Ascending aorta (tissue), 2 donors: ENCODE results near the gene POMC. TPM values are rescaled to one million over a fixed set of nuclear protein-coding genes. Genes with fewer than 3 reads are reported as not detected.
A peak's percentile ranks its signal among the peaks of the same experiment; 100 is the strongest.

ENCODE experiments used
- DNase-seq, 2 donors: peaks; one replicate each; pipeline ENCODE4 v3.0.0-alpha.2; 2019; ENCODE audit warnings: low spot score in 2 of 2
- H3K27ac ChIP-seq, 2 donors: fragments of 200-600 bp; sonication (generic); one replicate each; pipeline ENCODE4 v1.5.1; 2016 to 2017; ENCODE audit warnings: mild to moderate bottlenecking in 1 of 2
- H3K27me3 ChIP-seq: fragments of 200-600 bp; sonication (generic); one replicate; pipeline ENCODE4 v1.5.1; 2017
- H3K36me3 ChIP-seq, 2 donors: fragments of 200-600 bp; sonication (generic); one replicate each; pipeline ENCODE4 v1.5.1; 2016
- H3K4me1 ChIP-seq, 2 donors: fragments of 200-600 bp; sonication (generic); one replicate each; pipeline ENCODE4 v1.5.1; 2016 to 2017; ENCODE audit warnings: mild to moderate bottlenecking in 1 of 2
- H3K4me3 ChIP-seq, 2 donors: fragments of 200-600 bp; sonication (generic); one replicate each; pipeline ENCODE4 v1.5.1; 2016 to 2017; ENCODE audit warnings: mild to moderate bottlenecking in 1 of 2
- H3K9me3 ChIP-seq, 2 donors: fragments of 200-600 bp; sonication (generic); one replicate each; pipeline ENCODE4 v1.5.1; 2016
- CTCF ChIP-seq, 3 experiments: fragments of 200-600 bp in 2 of 3; fragments of 450-650 bp in 1 of 3; sonication (generic) in 2 of 3; IDR thresholded peaks; one replicate each; pipeline ENCODE4 v1.5.1; 2016 to 2019; ENCODE audit warnings: antibody characterized with exemption in 3 of 3, mild to moderate bottlenecking in 1 of 3, moderate library complexity in 1 of 3
- intact Hi-C: fragments of 100-400 bp; cut with DNase I; formaldehyde crosslinking; loops from one replicate; pipeline ENCODE4 v1.15.1; 2023
- total RNA-seq: library from RNA; depleted of rRNA; stranded (reverse); fragments of >200 nt; gene quantifications from one replicate; pipeline ENCODE4 v1.1.0, GENCODE V29; 2016

POMC gene
- total RNA-seq, 1 donor from 2014 or later = 18.6 TPM

- no peaks in the 10 kb centered on the region for H3K27me3 ChIP-seq
- H3K4me3 ChIP-seq = no peak overlapping the region
- TF ChIP-seq CTCF (IDR thresholded peaks at IDR 0.05) = no peak
- H3K36me3 ChIP-seq = no peaks in the 10 kb centered on the region
- no peaks in the 10 kb centered on the region for H3K4me1 ChIP-seq
- H3K9me3 ChIP-seq = no peaks in the 10 kb centered on the region
- intact Hi-C loops = no loop called here
- DNase-seq = no peak
- H3K27ac ChIP-seq = no peak overlapping the region
These were observed 38.7 kb upstream of the POMC start for GRCh38 chr2:25207078-25207545.

- H3K9me3 ChIP-seq = no peaks in the 10 kb centered on the region
- no peaks in the 10 kb centered on the region for H3K27me3 ChIP-seq
- H3K36me3 ChIP-seq = no peaks in the 10 kb centered on the region
- H3K4me1 ChIP-seq = no peaks in the 10 kb centered on the region
- H3K27ac ChIP-seq = no peak overlapping the region
- peak overlapping the region in 1 of 2 donors; percentile 55 for H3K4me3 ChIP-seq
- TF ChIP-seq CTCF (IDR thresholded peaks at IDR 0.05) = no peak
- no peak for DNase-seq
- intact Hi-C loops = no loop called here
These were observed 35.9 kb upstream of the POMC start for GRCh38 chr2:25204190-25204838.

- TF ChIP-seq CTCF (IDR thresholded peaks at IDR 0.05) = no peak
- Histone ChIP-seq H3K27ac (no peak overlapping the region), H3K9me3 (no peaks in the 10 kb centered on the region), H3K4me1 (no peaks in the 10 kb centered on the region), H3K27me3 (no peaks in the 10 kb centered on the region), H3K4me3 (no peak overlapping the region), H3K36me3 (no peaks in the 10 kb centered on the region)
- intact Hi-C loops = no loop called here
- DNase-seq = no peak
These were observed 33.9 kb upstream of the POMC start for GRCh38 chr2:25202275-25202674.

- Histone ChIP-seq H3K4me3 (no peak overlapping the region), H3K4me1 (no peaks in the 10 kb centered on the region), H3K9me3 (no peaks in the 10 kb centered on the region), H3K27me3 (no peaks in the 10 kb centered on the region), H3K36me3 (no peaks in the 10 kb centered on the region), H3K27ac (no peak overlapping the region)
- DNase-seq = no peak
- no peak for TF ChIP-seq CTCF (IDR thresholded peaks at IDR 0.05)
- intact Hi-C loops = no loop called here
These were observed 33.4 kb upstream of the POMC start for GRCh38 chr2:25201794-25202193.

- Histone ChIP-seq H3K27me3 (no peaks in the 10 kb centered on the region), H3K9me3 (no peaks in the 10 kb centered on the region), H3K36me3 (no peaks in the 10 kb centered on the region), H3K27ac (no peak overlapping the region), H3K4me3 (no peak overlapping the region), H3K4me1 (no peaks in the 10 kb centered on the region)
- intact Hi-C loops = no loop called here
- DNase-seq = no peak
- peak in 1 of 3 experiments; percentile 7 for TF ChIP-seq CTCF (IDR thresholded peaks at IDR 0.05)
These were observed 32.9 kb upstream of the POMC start for GRCh38 chr2:25201265-25201664.

- H3K4me3 ChIP-seq = no peak overlapping the region
- no peak for DNase-seq
- no peaks in the 10 kb centered on the region for H3K27me3 ChIP-seq
- no peak for TF ChIP-seq CTCF (IDR thresholded peaks at IDR 0.05)
- H3K27ac ChIP-seq = no peak overlapping the region
- intact Hi-C loops = no loop called here
- H3K36me3 ChIP-seq = no peaks in the 10 kb centered on the region
- no peaks in the 10 kb centered on the region for H3K4me1 ChIP-seq
- H3K9me3 ChIP-seq = no peaks in the 10 kb centered on the region
These were observed 30.2 kb upstream of the POMC start for GRCh38 chr2:25198576-25198975.
